ENCODE data around the gene BLID. TPM values are rescaled to one million over a fixed set of nuclear protein-coding genes. Genes with fewer than 3 reads are reported as not detected.

BLID gene
- total RNA-seq, 1 donor from 2014 or later: 0.36 TPM

- Histone ChIP-seq H3K27ac (replicated peaks) (no peak overlapping the region), H3K4me3 (no peak overlapping the region), H3K4me1 (no peaks in the 10 kb centered on the region), H3K27me3 (ENCODE audit: low read depth) (peaks cover 13% of the 10 kb centered on the region), H3K9me3 (replicated peaks) (no peaks in the 10 kb centered on the region), H3K36me3 (no peaks in the 10 kb centered on the region)
- intact Hi-C loops (cut with micrococcal nuclease): no loop called here
- DNase-seq: no peak
- TF ChIP-seq, protein P1, sequence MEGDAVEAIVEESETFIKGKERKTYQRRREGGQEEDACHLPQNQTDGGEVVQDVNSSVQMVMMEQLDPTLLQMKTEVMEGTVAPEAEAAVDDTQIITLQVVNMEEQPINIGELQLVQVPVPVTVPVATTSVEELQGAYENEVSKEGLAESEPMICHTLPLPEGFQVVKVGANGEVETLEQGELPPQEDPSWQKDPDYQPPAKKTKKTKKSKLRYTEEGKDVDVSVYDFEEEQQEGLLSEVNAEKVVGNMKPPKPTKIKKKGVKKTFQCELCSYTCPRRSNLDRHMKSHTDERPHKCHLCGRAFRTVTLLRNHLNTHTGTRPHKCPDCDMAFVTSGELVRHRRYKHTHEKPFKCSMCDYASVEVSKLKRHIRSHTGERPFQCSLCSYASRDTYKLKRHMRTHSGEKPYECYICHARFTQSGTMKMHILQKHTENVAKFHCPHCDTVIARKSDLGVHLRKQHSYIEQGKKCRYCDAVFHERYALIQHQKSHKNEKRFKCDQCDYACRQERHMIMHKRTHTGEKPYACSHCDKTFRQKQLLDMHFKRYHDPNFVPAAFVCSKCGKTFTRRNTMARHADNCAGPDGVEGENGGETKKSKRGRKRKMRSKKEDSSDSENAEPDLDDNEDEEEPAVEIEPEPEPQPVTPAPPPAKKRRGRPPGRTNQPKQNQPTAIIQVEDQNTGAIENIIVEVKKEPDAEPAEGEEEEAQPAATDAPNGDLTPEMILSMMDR (IDR thresholded peaks at IDR 0.05; ENCODE audit: borderline replicate concordance): no peak
These were observed 39.0 kb upstream of the BLID start for GRCh38 chr11:122154994-122155393.

DNA sequence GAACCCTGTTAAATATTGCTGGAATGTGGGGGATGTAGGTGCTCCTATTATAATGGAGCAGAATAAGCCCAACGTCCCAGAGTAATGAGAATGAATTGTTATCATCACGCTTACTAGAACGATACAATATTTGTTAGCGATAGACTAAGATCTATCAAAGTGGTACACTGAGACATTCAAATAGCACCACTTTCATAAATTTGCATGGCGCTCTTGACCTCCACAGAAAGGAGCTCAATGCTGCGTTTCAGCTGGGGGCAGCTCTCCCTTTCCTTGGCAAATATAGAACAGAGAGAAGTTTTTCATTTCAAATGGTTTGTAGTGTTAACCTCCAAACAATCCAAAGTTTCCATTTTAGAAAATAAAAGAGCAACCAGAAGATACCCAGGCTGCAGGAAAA is 38.2 kb upstream of the BLID start:
- TF ChIP-seq, protein P1 (IDR thresholded peaks at IDR 0.05; ENCODE audit: borderline replicate concordance): no peak
- intact Hi-C loops (cut with micrococcal nuclease): no loop called here

GRCh38 chr11:122153746-122154145 is 37.7 kb upstream of the BLID start:
- TF ChIP-seq, protein P1 (IDR thresholded peaks at IDR 0.05; ENCODE audit: borderline replicate concordance): no peak
- Histone ChIP-seq H3K4me1 (no peaks in the 10 kb centered on the region), H3K27me3 (ENCODE audit: low read depth) (peaks cover 9% of the 10 kb centered on the region), H3K27ac (replicated peaks) (no peak overlapping the region), H3K36me3 (no peaks in the 10 kb centered on the region), H3K4me3 (no peak overlapping the region), H3K9me3 (replicated peaks) (no peaks in the 10 kb centered on the region)
- DNase-seq: no peak
- intact Hi-C loops (cut with micrococcal nuclease): no loop called here

More for the DNA sequence above, 38.2 kb upstream of the BLID start:
- no peaks in the 10 kb centered on the region for H3K36me3 ChIP-seq
- H3K4me1 ChIP-seq: no peaks in the 10 kb centered on the region
- peaks cover 11% of the 10 kb centered on the region for H3K27me3 ChIP-seq (ENCODE audit: low read depth)
- no peak overlapping the region for H3K4me3 ChIP-seq
- H3K9me3 ChIP-seq (replicated peaks): no peaks in the 10 kb centered on the region
- no peak overlapping the region for H3K27ac ChIP-seq (replicated peaks)
- no peak for DNase-seq

DNA sequence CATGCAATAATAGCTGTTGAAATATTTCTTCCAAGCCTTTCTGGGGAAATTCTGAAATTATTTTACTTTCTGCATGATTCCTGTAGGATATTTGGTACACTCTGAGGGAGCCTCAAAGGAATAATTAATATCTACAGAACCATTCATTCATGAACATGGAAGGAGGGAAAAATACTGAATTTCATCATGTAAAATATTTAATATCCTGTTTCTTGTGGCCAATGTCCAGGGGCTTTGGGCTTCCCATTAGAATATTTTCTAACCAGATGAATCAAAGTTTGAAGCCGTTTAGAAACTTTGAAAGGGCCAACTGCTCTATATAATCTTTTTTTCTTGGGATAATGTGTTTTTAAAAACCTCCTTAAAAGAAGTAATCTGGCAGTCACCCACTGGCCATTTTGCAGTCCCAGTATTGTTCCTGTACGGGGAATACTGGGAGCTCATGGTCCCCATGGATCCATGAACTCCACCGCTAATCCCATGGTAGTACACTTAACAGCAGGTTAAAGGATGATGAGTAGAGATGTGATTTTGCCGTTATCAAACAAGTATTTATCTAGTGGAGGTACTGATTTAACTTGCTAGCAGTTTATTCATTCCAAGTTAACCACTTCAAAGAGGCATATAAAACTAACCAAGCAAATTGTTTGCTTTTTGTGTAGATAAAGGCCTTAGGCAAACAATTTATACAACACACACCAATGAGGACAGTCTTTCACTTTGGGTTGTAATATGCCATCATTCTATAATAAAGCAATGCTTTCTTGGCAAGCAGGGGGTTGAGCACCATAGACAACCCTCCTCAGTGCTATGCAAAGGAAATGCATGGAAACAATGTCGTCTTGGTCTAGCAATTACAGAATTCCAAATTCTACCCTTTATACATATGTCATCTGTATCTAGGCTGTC is 34.5 kb upstream of the BLID start:
- Histone ChIP-seq H3K36me3 (no peaks in the 10 kb centered on the region), H3K4me3 (no peak overlapping the region), H3K27ac (replicated peaks) (no peak overlapping the region), H3K27me3 (ENCODE audit: low read depth) (peaks cover 6% of the 10 kb centered on the region), H3K9me3 (replicated peaks) (no peaks in the 10 kb centered on the region), H3K4me1 (no peaks in the 10 kb centered on the region)
- intact Hi-C loops (cut with micrococcal nuclease): no loop called here
- DNase-seq: no peak
- TF ChIP-seq, protein P1 (IDR thresholded peaks at IDR 0.05; ENCODE audit: borderline replicate concordance): no peak

DNA sequence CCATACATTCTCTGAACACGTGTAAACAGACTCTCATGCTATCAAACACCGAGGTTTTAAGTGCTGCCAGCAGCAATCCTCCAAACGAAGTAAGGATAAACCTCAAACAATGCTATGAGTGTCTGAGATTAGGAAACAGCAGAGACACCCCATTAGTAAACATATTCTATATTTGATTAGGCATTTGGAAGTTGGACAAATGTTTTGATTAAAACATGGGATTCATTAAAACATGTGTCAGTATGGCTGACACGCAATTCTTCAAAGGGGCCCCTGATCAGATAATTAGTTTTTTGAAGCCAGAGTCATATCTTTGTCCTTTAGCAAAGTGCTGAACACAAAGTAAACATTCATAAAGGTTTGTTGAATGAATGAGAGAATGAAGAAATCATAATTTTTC is 33.2 kb upstream of the BLID start:
- TF ChIP-seq, protein P1 (IDR thresholded peaks at IDR 0.05; ENCODE audit: borderline replicate concordance): no peak
- Histone ChIP-seq H3K27ac (replicated peaks) (no peak overlapping the region), H3K27me3 (ENCODE audit: low read depth) (peaks cover 6% of the 10 kb centered on the region), H3K9me3 (replicated peaks) (no peaks in the 10 kb centered on the region), H3K4me1 (no peaks in the 10 kb centered on the region), H3K4me3 (no peak overlapping the region), H3K36me3 (no peaks in the 10 kb centered on the region)
- no peak for DNase-seq
- intact Hi-C loops (cut with micrococcal nuclease): no loop called here

Measured in left ventricle myocardium inferior (tissue), 1 donor.